ENCODE data around the gene SAMD11.

- TF ChIP-seq POLR2A (IDR thresholded peaks at IDR 0.05) (no peak), CTCF (IDR thresholded peaks at IDR 0.05) (no peak)
Measured at GRCh38 chr1:975365-975764, 51.6 kb downstream of the SAMD11 start.
